AG09309 (cell line): ENCODE measurements around the gene IL21.

ENCODE experiments used
- DNase-seq: peaks from one replicate; pipeline ENCODE4 v3.0.0-alpha.2; 2010; ENCODE audit warnings: low read depth
- H3K4me3 ChIP-seq: 2 replicates; pipeline ENCODE4 v1.5.1; 2011; ENCODE audit warnings: mild to moderate bottlenecking, low read depth, low read length, moderate library complexity; ENCODE audit not compliant: control insufficient read depth
- TF ChIP-seq, protein P1 (sequence below): IDR thresholded peaks from 2 replicates; pipeline ENCODE4 v1.5.1; 2011; ENCODE audit warnings: mild to moderate bottlenecking, low read depth, low read length, inconsistent platforms; ENCODE audit not compliant: insufficient read depth, control insufficient read depth; ENCODE audit errors: missing control alignments

The IL21 gene

GRCh38 chr4:122663814-122664610, 43.1 kb upstream of the IL21 start:
- no peak overlapping the region for H3K4me3 ChIP-seq
- DNase-seq, result no peak
- TF ChIP-seq, protein P1, sequence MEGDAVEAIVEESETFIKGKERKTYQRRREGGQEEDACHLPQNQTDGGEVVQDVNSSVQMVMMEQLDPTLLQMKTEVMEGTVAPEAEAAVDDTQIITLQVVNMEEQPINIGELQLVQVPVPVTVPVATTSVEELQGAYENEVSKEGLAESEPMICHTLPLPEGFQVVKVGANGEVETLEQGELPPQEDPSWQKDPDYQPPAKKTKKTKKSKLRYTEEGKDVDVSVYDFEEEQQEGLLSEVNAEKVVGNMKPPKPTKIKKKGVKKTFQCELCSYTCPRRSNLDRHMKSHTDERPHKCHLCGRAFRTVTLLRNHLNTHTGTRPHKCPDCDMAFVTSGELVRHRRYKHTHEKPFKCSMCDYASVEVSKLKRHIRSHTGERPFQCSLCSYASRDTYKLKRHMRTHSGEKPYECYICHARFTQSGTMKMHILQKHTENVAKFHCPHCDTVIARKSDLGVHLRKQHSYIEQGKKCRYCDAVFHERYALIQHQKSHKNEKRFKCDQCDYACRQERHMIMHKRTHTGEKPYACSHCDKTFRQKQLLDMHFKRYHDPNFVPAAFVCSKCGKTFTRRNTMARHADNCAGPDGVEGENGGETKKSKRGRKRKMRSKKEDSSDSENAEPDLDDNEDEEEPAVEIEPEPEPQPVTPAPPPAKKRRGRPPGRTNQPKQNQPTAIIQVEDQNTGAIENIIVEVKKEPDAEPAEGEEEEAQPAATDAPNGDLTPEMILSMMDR, result no peak

GRCh38 chr4:122663291-122663690, 42.4 kb upstream of the IL21 start:
- no peak overlapping the region for H3K4me3 ChIP-seq
- TF ChIP-seq, protein P1, result no peak
- no peak for DNase-seq

- H3K4me3 ChIP-seq, result no peak overlapping the region
- no peak for DNase-seq
- TF ChIP-seq, protein P1, result no peak
These were observed 41.8 kb upstream of the IL21 start for GRCh38 chr4:122662701-122663100.

- H3K4me3 ChIP-seq, result no peak overlapping the region
- TF ChIP-seq, protein P1, result no peak
- no peak for DNase-seq
These were observed 40.6 kb upstream of the IL21 start for GRCh38 chr4:122661176-122662160.

DNA sequence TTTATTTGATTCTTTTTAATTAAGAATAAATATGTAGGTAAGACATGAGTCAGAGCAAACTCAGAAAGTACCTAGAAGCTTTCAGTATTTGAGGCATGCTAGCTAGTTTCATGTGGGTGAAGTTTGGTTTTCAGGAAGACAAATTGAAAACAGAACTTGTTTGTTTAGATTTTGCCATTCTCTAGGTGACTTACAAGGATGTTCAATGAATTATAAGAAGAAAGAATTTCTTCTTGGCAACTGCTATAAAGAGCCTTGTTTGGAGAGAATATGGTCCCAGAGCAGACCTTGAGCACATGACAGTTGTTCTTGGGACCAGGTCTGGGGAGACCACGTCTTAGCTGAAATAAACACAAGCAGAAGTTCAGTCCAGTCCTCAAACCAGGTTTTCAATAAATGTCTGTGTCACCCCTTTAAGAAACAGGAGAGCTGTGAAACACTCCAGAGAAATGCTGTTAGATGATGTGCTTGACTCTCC, 38.0 kb upstream of the IL21 start:
- TF ChIP-seq, protein P1, result no peak
- DNase-seq, result no peak
- H3K4me3 ChIP-seq, result no peak overlapping the region

DNA sequence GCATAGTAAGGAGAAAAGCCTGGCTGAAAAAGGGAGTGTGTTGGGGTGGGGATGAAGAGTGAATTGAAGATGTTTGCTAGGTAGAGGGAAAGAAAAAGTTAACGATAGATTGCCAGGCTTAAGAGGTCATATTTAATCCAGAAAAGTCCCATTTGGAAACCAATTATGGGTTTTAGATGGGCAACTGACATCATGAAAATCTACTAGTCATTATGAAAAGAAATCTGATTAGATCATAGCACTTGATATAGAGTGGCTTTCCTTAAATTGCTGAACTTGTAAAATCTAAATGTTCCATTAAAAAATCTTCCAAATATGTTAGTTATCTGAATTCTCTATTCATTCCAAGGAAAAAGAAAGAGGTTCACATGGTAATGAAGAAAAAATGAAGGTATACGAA, 37.5 kb upstream of the IL21 start:
- DNase-seq, result no peak
- TF ChIP-seq, protein P1, result no peak
- H3K4me3 ChIP-seq, result no peak overlapping the region
